ENCODE results near the gene PRND. TPM values are rescaled to one million over a fixed set of nuclear protein-coding genes. Genes with fewer than 3 reads are reported as not detected.

The PRND gene, protein sequence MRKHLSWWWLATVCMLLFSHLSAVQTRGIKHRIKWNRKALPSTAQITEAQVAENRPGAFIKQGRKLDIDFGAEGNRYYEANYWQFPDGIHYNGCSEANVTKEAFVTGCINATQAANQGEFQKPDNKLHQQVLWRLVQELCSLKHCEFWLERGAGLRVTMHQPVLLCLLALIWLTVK
- not detected in 2 replicates for total RNA-seq (2012; rRNA removed)
- polyA plus RNA-seq (2012; rRNA removed): not detected in 2 replicates
- not detected in 2 replicates for polyA plus RNA-seq (2012; cell fraction: cytosol; rRNA removed)
- not detected in 2 replicates for polyA plus RNA-seq (2012; cell fraction: nucleus; rRNA removed; ENCODE audit: low replicate concordance)
- Bru-seq, nascent RNA: not detected
- not detected for BruChase-seq, experiment 1, labeled RNA remaining after a 6-hour chase
- BruChase-seq, experiment 2, labeled RNA remaining after a 2-hour chase: not detected
- long read RNA-seq: 0 reads

DNA sequence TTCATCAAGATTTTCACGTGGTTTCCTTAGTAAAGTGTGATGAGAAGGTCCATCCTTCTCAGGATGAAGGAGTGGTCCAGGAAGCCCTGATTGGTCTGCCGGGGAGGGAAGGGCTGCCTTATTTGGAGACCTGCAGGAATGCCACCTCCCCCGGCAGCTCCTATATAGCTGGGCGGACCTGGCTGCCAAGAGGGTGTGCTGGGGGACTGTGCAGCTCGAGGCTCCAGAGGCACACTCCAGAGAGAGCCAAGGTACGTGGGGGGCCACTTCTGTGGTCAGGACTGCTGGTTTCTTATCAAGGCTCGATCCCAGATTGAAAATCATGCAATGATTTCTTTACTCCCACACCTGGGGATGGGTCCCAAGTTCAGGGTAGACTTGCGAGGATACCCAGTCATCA, at the start of gene PRND:
Gene PRND (plus strand): TSS at position 191 of the 400 bp plus-strand sequence. CDS start 2,643 bp downstream, outside the sequence.
- Histone ChIP-seq H4K91ac (ENCODE audit: insufficient read depth, low read depth, low read length) (no peak within 1 kb of the TSS), H3K4me2 (ENCODE audit: low read depth, low read length) (no peak within 1 kb of the TSS), H3K14ac (replicated peaks; ENCODE audit: low read depth, low read length) (no peak within 1 kb of the TSS), H3K4ac (ENCODE audit: low read depth, low read length) (no peak within 1 kb of the TSS), H4K8ac (ENCODE audit: low read depth in 2 of 2, low read length in 2 of 2) (no peak within 1 kb of the TSS), H2BK120ac (ENCODE audit: low read depth, low read length) (no peak within 1 kb of the TSS), H4K5ac (ENCODE audit: low read depth, low read length) (no peak within 1 kb of the TSS), H3K9ac (ENCODE audit: low read depth, low read length) (no peak within 1 kb of the TSS), H2BK5ac (ENCODE audit: low read depth, low read length, poor library complexity, severe bottlenecking) (no peak within 1 kb of the TSS), H4K20me1 (ENCODE audit: insufficient read depth, low read length) (no peaks in the 10 kb centered on the region), H3K4me3 (ENCODE audit: insufficient read depth, low read depth, low read length) (no peak within 1 kb of the TSS), H3K27ac (ENCODE audit: insufficient read depth, low read length) (no peak within 1 kb of the TSS), H2BK20ac (ENCODE audit: low read depth, low read length) (no peak within 1 kb of the TSS), H3K56ac (ENCODE audit: extremely low read depth, insufficient read depth, low read length) (no peak within 1 kb of the TSS), H3K9me1 (ENCODE audit: insufficient read depth, low read length) (no peaks in the 10 kb centered on the region), H3K18ac (ENCODE audit: low read depth, low read length) (no peak within 1 kb of the TSS), H2AFZ (replicated peaks; ENCODE audit: low read length, poor library complexity) (peak within 1 kb of the TSS; percentile 33), H3K4me1 (ENCODE audit: control insufficient read depth, insufficient read depth, low read length) (peaks cover 1% of the 10 kb centered on the region; the same call in 1 of the 2 replicates), H3K9me3 (ENCODE audit: control insufficient read depth, insufficient read depth, low read length) (no peaks in the 10 kb centered on the region), H3K27me3 (ENCODE audit: control insufficient read depth, insufficient read depth, low read length) (peaks cover 21% of the 10 kb centered on the region; the same call in 1 of the 2 replicates), H2BK15ac (ENCODE audit: low read depth, low read length) (no peak within 1 kb of the TSS), H2AK9ac (replicated peaks; ENCODE audit: low read depth, low read length, poor library complexity) (no peak within 1 kb of the TSS), H3K79me1 (ENCODE audit: low read depth in 1 of 2, low read length in 2 of 2) (no peaks in the 10 kb centered on the region), H2AK5ac (ENCODE audit: low read depth, low read length) (no peak within 1 kb of the TSS), H3K23ac (ENCODE audit: low read depth, low read length) (no peak within 1 kb of the TSS), H3K36me3 (ENCODE audit: control insufficient read depth, insufficient read depth, low read length) (no peaks in the 10 kb centered on the region)
- TF ChIP-seq RCOR1 (IDR thresholded peaks at IDR 0.05; ENCODE audit: insufficient replicate concordance, low read length): no peak
- TF ChIP-seq MAFK (IDR thresholded peaks at IDR 0.05; ENCODE audit: low read depth, low read length): no peak
- TF ChIP-seq POLR2A (IDR thresholded peaks at IDR 0.05; ENCODE audit: low read depth, low read length): no peak
- DNase-seq: no peak
- ChIA-PET POLR2A (ENCODE audit: unreplicated experiment) (no interaction called here), CTCF (interaction anchor here (0.9 kb wide), 1 partner anchor 108 kb away, joined by 4 read pairs; no protein-coding TSS in a partner anchor)
- in situ Hi-C loops (cut with MboI; ENCODE audit: low sequenced_read_pairs) (no loop called here), dilution Hi-C loops (cut with HindIII; ENCODE audit: low sequenced_read_pairs, unreplicated experiment) (no loop called here), intact Hi-C loops (cut with micrococcal nuclease) (no loop called here)
- BruUV-seq (replicated peaks): no TSS peak
- no peak for ATAC-seq (ENCODE audit: low read depth)
- 60% methylated on average over 1 of the region's 8 CpGs; no CpG with 5 or more reads in 1 of the 2 experiments for WGBS, 2 experiments (ENCODE audit: extremely low coverage in 2 of 2, insufficient read length in 1 of 2)

Measured in IMR-90 (cell line).